PC-3 (cell line): ENCODE measurements around the gene ANXA6. TPM values are rescaled to one million over a fixed set of nuclear protein-coding genes. Genes with fewer than 3 reads are reported as not detected.

Source experiments
- ATAC-seq: fragments of 200-7000 bp; cut with Tn5 transposase; 2 replicates; pipeline ENCODE4 v1.9.1; 2020; ENCODE audit warnings: mild to moderate bottlenecking, moderate library complexity
- BruUV-seq: library from RNA; stranded (reverse); fragments of 400-500 nt; replicated peaks from 2 replicates; lab custom pipeline; 2021; lab: Mats Ljungman, UMichigan
- CTCF ChIA-PET: fragments of 300-600 bp; sonication (Branson Sonifier 250); formaldehyde crosslinking; loops from one replicate; lab custom pipeline; 2022; ENCODE audit warnings: antibody characterized with exemption; lab: Charles Lee
- POLR2A ChIA-PET: fragments of 300-600 bp; sonication (Branson Sonifier 250); formaldehyde crosslinking; loops from one replicate; lab custom pipeline; 2022; ENCODE audit warnings: antibody characterized with exemption; ENCODE audit not compliant: unreplicated experiment; lab: Charles Lee
- DNase-seq: peaks from one replicate; pipeline ENCODE4 v3.0.0-alpha.2; 2015
- H2AFZ ChIP-seq: fragments of 300-600 bp; sonication (generic); 2 replicates; pipeline ENCODE4 v1.6.0; 2016; ENCODE audit warnings: antibody characterized with exemption, low read length
- H3F3A ChIP-seq: fragments of 300-600 bp; sonication (generic); one replicate; pipeline ENCODE4 v1.6.0; 2017; ENCODE audit warnings: antibody characterized with exemption, low read length, control low read depth, mild to moderate bottlenecking; ENCODE audit not compliant: unreplicated experiment
- H3K27ac ChIP-seq: fragments of 300-600 bp; sonication (generic); 2 replicates; pipeline ENCODE4 v1.5.1; 2016; ENCODE audit warnings: mild to moderate bottlenecking, low read length
- H3K27me3 ChIP-seq: fragments of 300-600 bp; sonication (generic); 2 replicates; pipeline ENCODE4 v1.6.1; 2016; ENCODE audit warnings: low read length, mixed read lengths
- H3K36me3 ChIP-seq: fragments of 300-600 bp; sonication (generic); 2 replicates; pipeline ENCODE4 v1.6.1; 2016; ENCODE audit warnings: low read depth, mixed run types, low read length, mixed read lengths
- H3K4me1 ChIP-seq: fragments of 300-600 bp; sonication (generic); 2 replicates; pipeline ENCODE4 v1.5.1; 2016; ENCODE audit warnings: low read length; ENCODE audit not compliant: insufficient read depth
- H3K4me2 ChIP-seq: fragments of 300-600 bp; sonication (generic); 2 replicates; pipeline ENCODE4 v1.6.0; 2016; ENCODE audit warnings: low read length
- H3K4me3 ChIP-seq: fragments of 300-600 bp; sonication (generic); 2 replicates; pipeline ENCODE4 v1.5.1; 2016; ENCODE audit warnings: mild to moderate bottlenecking, low read length, mixed read lengths
- H3K79me2 ChIP-seq: fragments of 300-600 bp; sonication (generic); 2 replicates; pipeline ENCODE4 v1.6.1; 2017; ENCODE audit warnings: low read length, mixed read lengths
- H3K9ac ChIP-seq: fragments of 300-600 bp; sonication (generic); 2 replicates; pipeline ENCODE4 v1.6.0; 2016; ENCODE audit warnings: mild to moderate bottlenecking, low read length
- H3K9me2 ChIP-seq: fragments of 300-600 bp; sonication (generic); replicated peaks from 2 replicates; pipeline ENCODE4 v1.6.1; 2016; ENCODE audit warnings: mixed run types, low read length, mixed read lengths
- H3K9me3 ChIP-seq: fragments of 300-600 bp; sonication (generic); 2 replicates; pipeline ENCODE4 v1.6.1; 2016; ENCODE audit warnings: low read length, mixed read lengths
- H4K20me1 ChIP-seq: fragments of 300-600 bp; sonication (generic); 2 replicates; pipeline ENCODE4 v1.6.1; 2016; ENCODE audit warnings: low read length, mixed read lengths
- EZH2 ChIP-seq: fragments of 300-600 bp; sonication (generic); IDR thresholded peaks from one replicate; pipeline ENCODE4 v1.6.1; 2017; ENCODE audit warnings: antibody characterized with exemption, mild to moderate bottlenecking, low read length; ENCODE audit not compliant: unreplicated experiment
- EZH2phosphoT487 ChIP-seq: fragments of 300-600 bp; sonication (generic); IDR thresholded peaks from 2 replicates; pipeline ENCODE4 v1.6.1; 2018; ENCODE audit warnings: mild to moderate bottlenecking, antibody characterized with exemption, low read length, borderline replicate concordance
- intact Hi-C: fragments of 100-400 bp; cut with micrococcal nuclease; formaldehyde crosslinking; loops from 2 replicates; pipeline ENCODE4 v1.9.0; 2023
- total RNA-seq: library from RNA; depleted of rRNA; stranded (reverse); fragments of >200 nt; gene quantifications from 2 replicates; pipeline ENCODE4 v1.2.3, GENCODE V29; 2014
- TF ChIP-seq, protein P1 (sequence below): fragments of 300-600 bp; sonication (generic); conservative IDR thresholded peaks from 2 replicates; pipeline ENCODE4 v1.5.1; 2017; ENCODE audit warnings: antibody characterized with exemption, low read depth, mild to moderate bottlenecking, low read length

Gene ANXA6
- total RNA-seq, 1 experiment from 2014 or later, result 122 TPM

DNA sequence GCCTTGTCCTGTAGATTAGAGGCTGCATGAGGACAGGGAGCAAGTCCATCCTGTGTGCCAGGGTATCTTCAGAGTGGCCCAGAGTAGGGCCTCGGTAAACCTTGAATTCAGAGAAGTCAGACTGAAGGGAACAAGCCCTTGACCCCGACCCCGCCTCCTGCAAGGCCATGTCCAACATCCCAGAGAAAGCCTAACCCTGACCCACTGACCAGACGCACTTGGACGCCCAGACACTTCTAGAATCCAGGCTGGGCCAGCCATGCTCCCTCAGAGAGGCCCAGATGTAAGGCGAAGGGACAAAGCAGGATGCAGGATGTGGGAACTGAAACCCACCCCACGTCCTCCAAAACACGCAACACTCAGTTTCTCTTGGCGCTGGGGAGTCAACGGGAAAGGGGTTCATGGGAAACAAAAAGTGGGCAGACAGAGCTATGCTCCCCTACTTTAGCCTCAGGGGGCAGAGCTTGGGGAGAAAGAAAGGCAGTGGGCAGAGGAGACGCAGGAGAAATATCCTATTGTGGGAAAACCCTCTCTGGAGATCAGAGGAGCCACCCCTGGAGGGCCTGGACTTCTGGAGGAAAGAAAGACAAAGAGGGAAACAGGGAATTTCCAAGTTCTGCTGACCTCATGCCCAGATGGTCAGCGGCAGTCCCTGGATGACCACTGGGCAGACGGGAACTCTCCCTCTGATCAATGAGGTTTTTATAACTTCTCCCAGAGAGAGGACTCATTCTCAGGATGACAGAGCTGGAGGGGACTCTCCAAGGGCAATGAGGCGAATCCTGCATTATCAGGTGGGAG lies 89.7 kb downstream of the ANXA6 start:
- no peaks in the 10 kb centered on the region for H3K9me2 ChIP-seq
- H3K4me3 ChIP-seq, result no peak overlapping the region
- ATAC-seq, result no peak
- no peak overlapping the region for H2AFZ ChIP-seq
- no peak overlapping the region for H3K9ac ChIP-seq
- H3K9me3 ChIP-seq, result no peaks in the 10 kb centered on the region
- H3K4me1 ChIP-seq, result peaks cover 38% of the 10 kb centered on the region
- ChIA-PET CTCF (no interaction called here), POLR2A (no interaction called here)
- H3K27ac ChIP-seq, result no peak overlapping the region
- BruUV-seq, result no TSS peak
- peaks cover 3% of the 10 kb centered on the region; the same call in 1 of the 2 replicates for H4K20me1 ChIP-seq
- H3K79me2 ChIP-seq, result peaks cover 88% of the 10 kb centered on the region
- H3F3A ChIP-seq, result no peaks in the 10 kb centered on the region
- H3K4me2 ChIP-seq, result no peak overlapping the region
- TF ChIP-seq EZH2, result no peak
- no peak for TF ChIP-seq EZH2phosphoT487
- TF ChIP-seq, protein P1, sequence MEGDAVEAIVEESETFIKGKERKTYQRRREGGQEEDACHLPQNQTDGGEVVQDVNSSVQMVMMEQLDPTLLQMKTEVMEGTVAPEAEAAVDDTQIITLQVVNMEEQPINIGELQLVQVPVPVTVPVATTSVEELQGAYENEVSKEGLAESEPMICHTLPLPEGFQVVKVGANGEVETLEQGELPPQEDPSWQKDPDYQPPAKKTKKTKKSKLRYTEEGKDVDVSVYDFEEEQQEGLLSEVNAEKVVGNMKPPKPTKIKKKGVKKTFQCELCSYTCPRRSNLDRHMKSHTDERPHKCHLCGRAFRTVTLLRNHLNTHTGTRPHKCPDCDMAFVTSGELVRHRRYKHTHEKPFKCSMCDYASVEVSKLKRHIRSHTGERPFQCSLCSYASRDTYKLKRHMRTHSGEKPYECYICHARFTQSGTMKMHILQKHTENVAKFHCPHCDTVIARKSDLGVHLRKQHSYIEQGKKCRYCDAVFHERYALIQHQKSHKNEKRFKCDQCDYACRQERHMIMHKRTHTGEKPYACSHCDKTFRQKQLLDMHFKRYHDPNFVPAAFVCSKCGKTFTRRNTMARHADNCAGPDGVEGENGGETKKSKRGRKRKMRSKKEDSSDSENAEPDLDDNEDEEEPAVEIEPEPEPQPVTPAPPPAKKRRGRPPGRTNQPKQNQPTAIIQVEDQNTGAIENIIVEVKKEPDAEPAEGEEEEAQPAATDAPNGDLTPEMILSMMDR, result no peak
- H3K27me3 ChIP-seq, result no peaks in the 10 kb centered on the region
- intact Hi-C loops, result no loop called here
- no peak for DNase-seq
- peaks cover 15% of the 10 kb centered on the region for H3K36me3 ChIP-seq

DNA sequence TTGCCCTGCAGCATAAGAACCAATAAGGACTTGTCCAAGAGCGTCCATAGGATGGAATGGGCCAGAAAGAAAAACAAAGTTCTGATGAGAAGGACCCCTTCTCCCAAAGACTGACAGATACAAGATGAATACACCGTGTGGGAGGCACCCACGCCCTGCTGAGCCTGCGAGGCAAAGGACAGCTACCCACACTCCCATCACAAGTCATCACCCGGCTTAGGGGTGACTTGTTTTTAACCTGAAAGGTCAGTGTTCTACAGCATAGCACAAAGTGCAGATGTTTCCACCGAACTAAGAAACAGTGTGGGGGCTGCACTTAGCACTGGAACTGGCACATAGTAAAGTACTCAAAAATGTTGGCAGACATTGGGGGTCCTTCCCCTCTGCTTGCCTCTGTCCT lies 90.7 kb downstream of the ANXA6 start:
- H3K36me3 ChIP-seq, result peaks cover 24% of the 10 kb centered on the region
- intact Hi-C loops, result no loop called here
- no peak for TF ChIP-seq EZH2
- TF ChIP-seq EZH2phosphoT487, result no peak
- TF ChIP-seq, protein P1, result no peak
- H3K9me3 ChIP-seq, result no peaks in the 10 kb centered on the region
- POLR2A ChIA-PET, result no interaction called here
- no peak overlapping the region for H2AFZ ChIP-seq
- ATAC-seq (no peak), DNase-seq (no peak)
- H3K4me1 ChIP-seq, result peaks cover 32% of the 10 kb centered on the region
- H3K27ac ChIP-seq, result no peak overlapping the region
- BruUV-seq, result no TSS peak
- H3K79me2 ChIP-seq, result peaks cover 84% of the 10 kb centered on the region
- H4K20me1 ChIP-seq, result peaks cover 12% of the 10 kb centered on the region; the same call in 1 of the 2 replicates
- H3K4me3 ChIP-seq, result no peak overlapping the region
- H3K27me3 ChIP-seq, result no peaks in the 10 kb centered on the region
- H3K4me2 ChIP-seq, result no peak overlapping the region
- no peak overlapping the region for H3K9ac ChIP-seq
- H3F3A ChIP-seq, result no peaks in the 10 kb centered on the region
- CTCF ChIA-PET, result no interaction called here
- H3K9me2 ChIP-seq, result no peaks in the 10 kb centered on the region

DNA sequence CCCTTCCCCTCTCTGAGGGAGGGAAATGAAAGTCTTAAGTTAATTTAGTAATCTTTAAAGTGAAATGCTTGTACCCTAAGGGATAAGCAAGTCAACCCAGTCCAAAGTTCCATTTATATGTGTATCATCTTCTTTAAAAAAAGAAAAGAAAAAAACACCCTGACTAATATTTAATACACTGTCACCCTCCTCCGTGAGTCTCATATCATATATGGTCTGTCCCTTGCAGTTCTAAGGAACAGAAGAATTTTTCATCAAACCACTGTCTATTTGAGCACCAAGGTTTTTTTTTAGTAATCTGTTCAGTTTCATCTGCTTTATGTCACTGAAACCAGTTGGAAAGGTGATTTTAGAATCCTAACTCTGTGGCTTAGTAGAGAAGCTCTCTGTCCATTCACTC lies 92.0 kb downstream of the ANXA6 start:
- CTCF ChIA-PET, result no interaction called here
- BruUV-seq, result no TSS peak
- POLR2A ChIA-PET, result no interaction called here
- Histone ChIP-seq H3K4me3 (no peak overlapping the region), H3K27ac (no peak overlapping the region), H3K9ac (no peak overlapping the region), H2AFZ (no peak overlapping the region), H3K9me3 (no peaks in the 10 kb centered on the region), H3K4me2 (no peak overlapping the region), H3K36me3 (peaks cover 30% of the 10 kb centered on the region), H3F3A (no peaks in the 10 kb centered on the region), H3K9me2 (no peaks in the 10 kb centered on the region), H4K20me1 (peaks cover 14% of the 10 kb centered on the region; the same call in 1 of the 2 replicates), H3K79me2 (peaks cover 71% of the 10 kb centered on the region), H3K4me1 (peaks cover 22% of the 10 kb centered on the region), H3K27me3 (no peaks in the 10 kb centered on the region)
- TF ChIP-seq EZH2 (no peak), EZH2phosphoT487 (no peak)
- TF ChIP-seq, protein P1, result no peak
- intact Hi-C loops, result no loop called here
- DNase-seq (no peak), ATAC-seq (no peak)
